ENCODE results near the gene NTF3.

The NTF3 gene

DNA sequence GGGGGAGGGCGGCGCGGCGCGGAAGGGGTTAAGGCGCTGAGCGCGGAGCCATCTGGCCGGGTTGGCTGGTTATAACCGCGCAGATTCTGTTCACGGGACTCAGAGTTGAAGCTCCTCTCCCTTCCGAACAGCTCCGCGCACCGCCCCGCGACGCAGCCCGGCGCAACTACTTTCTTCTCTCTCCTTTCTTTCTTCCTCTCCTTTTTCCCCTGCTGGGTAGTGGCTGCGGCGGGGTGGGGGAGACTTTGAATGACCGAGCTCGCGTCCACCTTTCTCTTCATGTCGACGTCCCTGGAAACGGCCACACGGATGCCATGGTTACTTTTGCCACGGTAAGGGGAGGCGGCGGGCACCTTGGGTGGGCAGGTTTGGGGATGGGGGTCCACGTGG lies at the start of gene NTF3:
Gene NTF3, plus strand, starts transcription at position 98 of the 390 bp plus-strand sequence. Its CDS starts 217 bp downstream, at position 315.
- DNase-seq: no peak

DNA sequence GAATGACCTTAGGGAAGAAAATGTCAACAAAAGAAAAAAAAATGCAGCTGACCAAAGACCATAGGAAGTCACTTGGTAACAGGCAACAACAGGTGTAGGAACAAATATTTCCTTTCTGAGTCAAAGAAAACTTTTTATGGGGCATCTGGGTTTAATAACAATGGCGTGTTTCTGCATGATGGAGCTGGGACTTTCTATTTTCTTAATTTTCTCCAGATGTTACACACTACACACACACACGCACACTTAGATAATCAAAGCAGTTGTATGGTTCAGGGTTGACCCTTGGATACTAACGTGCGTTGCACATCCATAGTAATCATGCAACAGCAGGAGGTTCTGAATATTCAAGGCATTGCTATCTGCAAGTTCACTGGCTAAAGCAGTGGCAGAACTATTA lies 47.9 kb upstream of the NTF3 start:
- DNase-seq: no peak

DNA sequence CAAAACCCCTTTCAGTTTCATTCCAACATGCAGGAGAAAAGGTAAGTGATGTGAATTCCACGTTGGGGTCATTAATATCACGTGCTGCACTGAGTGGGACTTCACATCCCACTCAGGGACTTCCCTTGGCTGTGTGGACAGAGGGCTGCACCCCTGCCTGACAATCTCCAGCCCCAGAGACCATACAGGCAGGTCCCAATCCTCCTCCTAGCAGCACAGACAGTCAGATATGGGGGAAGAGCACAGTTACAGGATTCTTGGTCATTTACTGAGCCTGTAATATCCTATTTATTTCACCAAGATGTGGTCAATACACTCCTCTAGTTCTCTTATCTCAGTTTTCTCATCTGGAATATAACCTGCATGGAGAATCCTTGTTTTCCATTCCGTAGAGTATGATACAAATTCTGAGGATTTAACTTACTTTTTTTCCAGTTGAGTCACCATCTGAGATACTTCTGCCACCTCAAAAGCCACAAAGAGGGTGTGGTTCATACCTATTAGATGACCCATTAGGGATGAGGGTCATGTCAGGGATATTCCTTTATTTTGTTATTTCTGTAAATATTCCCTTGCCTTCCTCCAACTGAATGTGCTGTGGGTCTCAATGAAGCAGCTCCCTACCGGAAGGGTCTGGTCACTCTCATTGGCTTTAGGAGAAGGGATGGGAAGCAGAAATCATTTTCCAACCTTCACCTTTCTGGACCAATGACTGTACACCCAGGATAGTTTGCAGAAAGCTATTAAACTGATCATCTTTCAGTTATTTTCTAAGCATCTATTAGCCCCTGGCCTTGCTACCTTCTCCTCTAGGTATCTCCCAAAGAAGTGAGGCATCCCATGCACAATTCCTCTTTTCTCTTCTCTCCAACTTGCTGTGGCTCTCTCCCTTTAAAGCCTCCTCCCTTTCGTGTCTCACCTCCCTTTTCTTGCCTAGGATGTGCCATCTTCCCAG lies 43.0 kb upstream of the NTF3 start:
- DNase-seq: no peak

DNA sequence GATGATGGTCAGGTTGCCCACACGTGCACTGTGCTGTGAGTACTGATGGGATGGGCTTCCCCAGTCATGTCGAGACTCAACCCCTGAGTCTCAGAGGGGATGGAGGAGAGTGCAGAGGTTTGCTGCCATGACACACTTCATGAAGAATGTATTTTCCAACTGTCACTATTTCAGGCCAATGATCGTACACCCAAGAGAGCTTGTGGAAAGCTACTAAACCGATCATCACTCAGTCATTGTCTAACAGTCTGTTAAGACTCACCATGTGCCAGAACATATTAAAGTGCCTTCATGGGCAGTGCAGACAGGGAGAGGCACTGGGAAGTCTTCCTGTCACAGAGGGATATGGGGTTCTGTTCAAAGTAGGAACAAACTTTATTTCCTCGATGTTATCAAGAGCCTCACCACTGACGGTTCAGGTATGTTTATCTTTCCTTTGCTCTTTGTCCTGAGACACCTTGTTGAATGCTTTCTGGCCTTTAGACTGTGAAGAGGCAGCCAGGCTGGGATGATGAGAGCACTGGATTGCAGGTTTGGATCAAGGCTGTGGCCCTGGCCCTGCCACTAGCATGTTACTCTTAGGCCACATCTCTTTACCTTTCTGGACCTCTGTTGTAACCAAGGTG lies 41.6 kb upstream of the NTF3 start:
- DNase-seq: no peak

DNA sequence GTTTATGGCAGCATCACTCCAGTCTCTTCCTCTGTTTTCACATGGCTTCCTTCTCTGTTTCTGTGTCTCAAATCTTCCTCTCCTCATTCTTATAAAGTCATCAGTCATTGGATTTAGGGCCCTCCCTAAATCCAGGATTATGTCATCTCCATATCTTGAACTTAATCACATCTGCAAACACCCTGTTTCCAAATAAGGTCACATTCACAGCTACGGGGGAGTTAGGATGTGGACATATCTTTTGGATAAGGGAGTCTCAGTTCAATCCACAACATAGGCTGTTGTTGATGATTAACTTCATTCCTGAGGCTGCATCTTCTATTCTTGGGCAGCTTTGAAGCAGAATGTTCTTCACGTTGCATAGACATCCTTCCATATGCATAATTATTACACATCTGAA lies 40.3 kb upstream of the NTF3 start:
- DNase-seq: no peak

DNA sequence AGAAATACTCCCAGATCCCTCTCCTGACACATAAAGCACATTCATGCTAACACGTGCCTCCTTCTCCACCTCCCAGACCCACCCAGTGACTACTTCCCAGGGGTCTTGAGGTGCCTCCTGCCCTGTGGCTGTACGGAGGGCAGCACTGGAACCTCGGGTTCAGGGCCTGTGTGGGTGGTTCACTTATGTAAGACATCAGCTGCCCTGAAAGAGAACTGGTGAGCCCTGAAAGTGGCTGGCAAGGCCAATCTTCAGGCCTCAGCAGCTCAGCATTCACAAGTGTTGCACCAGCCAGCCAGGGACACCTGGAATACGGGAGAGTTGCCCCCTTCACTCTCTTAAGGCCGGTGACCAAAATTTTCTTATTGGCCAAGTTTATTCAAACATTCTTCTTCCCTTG lies 38.9 kb upstream of the NTF3 start:
- no peak for DNase-seq

DNA sequence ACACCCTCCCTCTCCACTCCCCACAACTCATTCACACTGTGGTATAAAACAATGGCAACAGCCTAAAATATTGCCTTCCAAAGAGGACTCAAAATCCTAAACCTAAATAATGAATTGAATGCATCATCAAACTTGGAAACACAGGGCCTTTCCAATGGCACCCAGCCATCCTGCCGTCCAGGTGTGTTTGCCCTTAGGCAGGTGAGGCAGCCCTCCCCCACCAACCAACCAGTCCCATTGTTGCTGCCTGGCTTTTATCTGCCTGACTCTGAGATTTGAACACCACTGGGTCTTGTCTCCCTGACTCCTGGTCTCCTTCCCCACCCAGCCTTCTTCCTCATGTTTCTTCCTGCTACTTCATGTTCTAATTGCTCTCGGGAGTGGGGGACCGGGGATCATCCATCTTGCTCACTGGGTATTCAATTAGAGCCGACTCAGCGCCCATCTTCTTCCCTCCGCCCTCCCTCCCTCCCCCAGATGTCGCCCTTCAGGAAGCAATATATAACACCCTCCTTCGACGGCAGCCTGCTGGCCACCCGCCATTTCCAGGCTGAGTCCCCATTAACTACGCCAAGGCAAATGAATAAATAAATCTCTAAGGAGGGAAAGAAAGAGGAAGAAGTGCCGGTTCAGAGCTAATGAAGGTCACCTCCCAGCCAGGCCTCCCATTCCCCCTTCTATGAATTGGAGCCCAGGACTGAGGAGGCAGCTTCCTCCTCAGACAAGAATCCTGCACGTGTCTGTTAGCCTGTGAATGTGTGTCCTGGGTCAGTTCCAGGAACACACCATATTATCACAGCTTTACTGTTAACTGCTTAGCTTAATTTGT lies 36.3 kb upstream of the NTF3 start:
- no peak for DNase-seq

DNA sequence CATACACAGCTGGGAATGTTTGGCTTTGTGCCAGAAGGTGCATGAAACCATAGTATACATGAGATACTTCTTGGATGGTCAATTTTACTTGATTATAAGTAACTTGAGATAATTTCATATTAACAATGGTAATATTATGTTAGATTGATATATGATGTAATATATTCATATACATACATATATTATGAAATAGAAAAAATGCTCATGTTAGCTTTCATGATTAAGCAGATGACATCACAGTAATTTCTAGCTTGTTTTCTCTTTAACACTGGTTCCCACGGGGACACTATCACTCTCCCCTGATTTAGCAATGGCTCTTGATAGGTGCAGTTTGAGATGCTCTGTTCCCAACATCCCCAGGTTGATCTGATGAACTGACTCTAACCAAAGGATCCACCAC lies 35.4 kb upstream of the NTF3 start:
- no peak for DNase-seq

DNA sequence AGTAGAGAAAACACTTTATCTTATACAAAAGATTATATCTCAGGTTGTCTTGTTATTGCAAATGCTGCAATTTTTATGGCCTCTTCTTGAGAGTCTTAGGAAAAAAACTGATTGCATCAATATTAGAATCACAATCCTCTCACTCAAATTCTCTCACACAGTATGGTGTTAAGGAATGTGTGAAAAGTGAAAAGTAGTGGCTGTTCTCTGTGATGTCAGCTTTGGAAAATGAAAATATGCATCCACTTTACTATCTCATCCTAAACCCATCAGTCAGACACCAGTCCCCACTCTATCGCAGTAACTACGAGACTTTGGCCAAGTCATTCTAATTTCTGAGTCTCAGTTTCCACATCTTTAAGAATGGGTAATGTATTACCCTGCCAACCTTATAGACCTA lies 32.6 kb upstream of the NTF3 start:
- no peak for DNase-seq

DNA sequence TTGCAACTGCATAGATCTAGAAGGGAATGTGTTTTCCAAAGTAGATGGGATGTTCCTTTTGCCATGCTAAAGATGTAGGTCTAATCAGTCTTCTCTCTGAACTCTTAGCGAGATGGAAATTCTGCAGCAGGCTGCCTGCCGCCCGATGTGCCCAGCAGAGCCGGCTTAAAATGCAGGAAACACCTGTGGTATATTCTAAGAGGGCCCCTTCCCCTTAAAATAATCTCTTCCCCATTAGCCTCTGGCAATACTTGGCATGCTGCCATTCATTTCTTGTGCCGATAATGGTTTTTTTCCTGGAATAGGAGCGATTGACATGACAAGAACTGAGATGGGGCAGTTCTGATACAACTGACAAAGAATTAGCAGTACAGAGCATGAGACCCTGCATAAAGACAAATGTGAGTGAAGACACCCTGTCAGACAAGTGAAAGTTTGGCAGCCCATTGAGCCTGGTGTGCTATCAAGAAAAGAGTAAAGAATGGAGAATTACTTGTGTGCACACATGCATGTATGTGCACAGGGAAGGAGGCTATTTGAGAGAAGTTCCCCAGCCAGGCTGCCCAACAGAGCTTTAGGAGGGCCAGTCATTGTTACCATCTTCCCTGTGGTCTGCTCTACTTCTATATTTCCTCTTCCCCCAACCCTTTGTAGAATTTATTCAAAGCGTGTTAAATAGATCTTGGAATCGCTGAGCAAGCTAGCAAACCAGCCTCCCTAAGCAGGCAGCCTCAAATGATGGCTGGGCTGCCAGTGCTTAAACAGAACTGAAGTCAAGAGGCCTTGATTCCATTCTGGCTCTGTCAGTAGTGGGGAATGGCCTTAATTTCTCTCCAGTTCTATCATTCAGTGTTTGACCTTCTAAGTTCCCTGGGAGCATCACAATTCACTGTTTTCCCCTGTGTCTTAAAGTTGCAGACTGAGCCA lies 29.6 kb upstream of the NTF3 start:
- no peak for DNase-seq

DNA sequence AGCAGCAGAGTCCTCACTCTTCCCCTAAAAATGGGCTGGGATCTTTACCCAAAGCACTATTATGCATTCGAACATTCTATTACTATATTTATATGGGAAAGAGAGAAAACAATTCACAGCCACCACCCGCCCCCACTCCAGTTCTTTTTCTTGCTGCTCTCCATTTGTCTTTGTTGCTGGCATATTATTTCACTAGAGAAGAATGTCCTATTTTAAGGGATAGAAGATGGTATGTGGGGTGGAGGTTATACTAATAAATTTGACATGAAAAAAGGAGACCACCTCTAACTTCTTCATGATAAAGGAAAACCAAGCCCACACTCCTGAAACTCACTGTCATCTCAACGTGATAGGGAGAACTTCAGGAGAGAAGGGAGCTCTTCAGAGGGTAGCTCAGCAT lies 28.5 kb upstream of the NTF3 start:
- no peak for DNase-seq

DNA sequence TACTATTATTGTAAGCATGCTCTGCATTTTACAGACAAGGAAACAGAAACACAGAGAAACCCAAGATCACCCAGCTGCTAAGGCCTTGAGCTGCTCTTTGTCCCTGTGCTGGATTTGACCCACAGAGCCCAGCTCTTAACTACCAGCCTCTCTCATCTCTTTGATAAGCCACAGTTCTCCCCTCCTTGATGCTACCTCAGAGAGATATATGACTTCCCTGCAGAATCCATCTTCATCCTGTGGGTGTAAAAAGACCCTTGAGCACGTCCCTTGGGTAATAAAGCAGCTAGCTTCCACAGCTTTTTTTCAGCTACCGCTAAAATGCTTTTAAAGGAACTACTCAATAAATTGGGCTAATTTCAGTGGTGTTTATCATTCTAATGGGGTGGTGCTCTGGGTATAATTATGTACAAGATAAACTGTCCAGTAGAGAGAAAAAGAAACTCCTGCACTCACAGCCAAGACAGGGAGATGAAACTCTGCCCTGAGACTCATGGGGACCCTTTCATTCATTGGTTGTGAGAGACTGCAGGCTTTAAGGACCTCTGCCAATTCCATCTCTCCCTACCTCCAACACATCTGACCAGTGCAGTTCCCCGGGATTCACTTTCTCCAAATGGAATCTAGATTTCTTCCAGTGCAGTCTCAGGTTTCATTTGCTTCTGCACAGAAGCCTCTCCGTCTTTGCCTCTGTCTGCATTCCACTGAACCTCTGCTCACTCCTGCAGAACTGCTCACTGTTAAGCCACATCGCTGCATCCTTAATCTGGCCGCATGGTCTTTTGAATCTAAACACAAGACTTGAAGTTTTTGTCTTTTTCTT lies 24.7 kb upstream of the NTF3 start:
- no peak for DNase-seq

DNA sequence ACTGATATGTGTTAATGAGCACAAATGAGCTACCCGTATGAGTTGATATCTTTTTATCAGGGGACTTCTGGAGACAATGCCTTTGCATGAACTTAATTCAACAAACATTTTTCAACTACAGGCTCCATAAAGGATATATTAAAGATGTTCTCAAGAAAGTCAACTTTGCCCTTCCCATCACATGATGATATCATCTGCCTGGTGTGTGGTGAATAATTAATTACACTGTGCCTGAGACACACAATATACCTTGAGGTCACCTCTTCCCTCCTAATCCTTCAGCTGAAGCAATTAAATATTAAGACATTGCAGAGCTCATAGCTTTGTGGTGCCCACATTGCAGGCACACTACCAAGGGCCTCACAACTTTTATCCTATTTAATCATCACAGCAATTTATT lies 22.3 kb upstream of the NTF3 start:
- DNase-seq: no peak

DNA sequence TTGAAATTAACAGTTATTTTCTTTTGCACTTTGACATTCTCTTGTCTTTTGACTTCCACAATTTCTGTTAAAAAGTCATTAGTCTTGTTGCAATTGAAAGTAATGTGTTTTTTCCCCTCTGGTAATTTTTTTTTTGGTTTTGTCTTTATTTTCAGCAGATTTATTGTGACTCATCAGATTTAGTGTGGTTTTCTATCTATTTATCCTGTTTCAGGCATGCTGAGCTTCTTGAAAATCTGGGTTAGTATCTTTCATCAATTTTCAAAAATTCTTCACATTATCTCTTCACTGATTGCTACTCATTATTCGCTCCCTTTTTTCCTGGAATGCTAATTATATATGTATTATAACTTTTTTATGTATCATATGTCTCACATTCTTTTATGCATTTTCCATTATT lies 15.3 kb upstream of the NTF3 start:
- no peak for DNase-seq

DNA sequence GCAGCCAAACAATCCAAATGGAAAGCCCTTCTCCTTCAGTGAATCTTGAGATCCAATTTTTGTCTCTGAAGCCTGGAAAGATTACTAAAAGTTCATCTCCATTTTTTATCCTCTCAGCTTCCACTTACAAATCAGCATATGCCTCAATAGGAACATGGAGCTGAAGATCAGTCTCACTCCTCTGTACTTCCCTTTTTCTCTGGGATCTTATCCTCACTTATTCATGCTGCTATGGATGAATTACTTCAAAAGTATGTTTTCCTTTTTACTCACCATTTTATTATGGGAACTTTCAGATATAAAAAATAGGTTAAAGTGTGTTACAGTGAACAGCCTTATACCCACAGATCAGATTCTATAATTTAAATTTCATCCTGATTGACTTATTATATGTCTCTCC lies 14.4 kb upstream of the NTF3 start:
- DNase-seq: no peak

DNA sequence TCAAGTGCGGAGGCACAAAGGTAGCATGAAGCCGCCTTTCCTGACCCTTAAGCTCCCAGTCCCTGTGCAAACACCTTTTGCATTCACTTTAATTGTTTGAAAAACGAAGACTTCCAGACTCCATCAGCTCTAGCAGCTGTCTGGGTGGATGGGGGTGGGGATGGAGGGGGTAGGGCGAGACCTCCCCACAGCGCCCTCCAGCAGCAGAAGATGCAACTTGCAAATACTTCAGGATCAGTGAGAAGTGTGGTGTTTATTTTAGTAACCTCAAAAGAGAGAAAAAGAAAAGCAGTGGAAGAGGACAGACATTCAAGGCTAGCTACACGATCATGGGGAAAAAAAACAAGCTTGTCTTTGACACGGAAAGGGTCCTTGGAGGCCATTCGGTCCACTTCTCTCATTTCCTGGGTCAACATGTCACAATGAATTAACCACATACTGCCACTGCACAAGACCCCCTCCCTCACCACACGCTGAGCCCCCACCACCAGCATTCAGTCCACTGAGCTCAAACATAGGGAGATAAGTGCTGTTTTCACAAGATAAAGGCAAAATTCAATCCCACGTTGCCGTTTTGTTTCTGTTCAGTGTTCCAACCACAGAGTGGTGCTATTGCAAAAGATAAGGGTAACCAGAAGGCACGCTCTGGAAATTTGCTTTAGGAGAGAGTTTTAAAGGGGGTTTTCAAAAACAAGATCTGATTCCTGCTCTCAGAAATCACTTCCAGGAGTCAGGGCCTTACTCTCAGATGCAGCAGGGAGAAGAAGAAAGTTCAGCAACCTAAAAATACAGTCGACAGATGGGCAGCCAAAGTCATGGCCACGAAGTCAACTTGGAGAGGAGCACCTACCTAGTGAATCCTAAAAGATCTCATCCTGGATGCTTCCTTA lies 3.3 kb upstream of the NTF3 start:
- no peak for DNase-seq

DNA sequence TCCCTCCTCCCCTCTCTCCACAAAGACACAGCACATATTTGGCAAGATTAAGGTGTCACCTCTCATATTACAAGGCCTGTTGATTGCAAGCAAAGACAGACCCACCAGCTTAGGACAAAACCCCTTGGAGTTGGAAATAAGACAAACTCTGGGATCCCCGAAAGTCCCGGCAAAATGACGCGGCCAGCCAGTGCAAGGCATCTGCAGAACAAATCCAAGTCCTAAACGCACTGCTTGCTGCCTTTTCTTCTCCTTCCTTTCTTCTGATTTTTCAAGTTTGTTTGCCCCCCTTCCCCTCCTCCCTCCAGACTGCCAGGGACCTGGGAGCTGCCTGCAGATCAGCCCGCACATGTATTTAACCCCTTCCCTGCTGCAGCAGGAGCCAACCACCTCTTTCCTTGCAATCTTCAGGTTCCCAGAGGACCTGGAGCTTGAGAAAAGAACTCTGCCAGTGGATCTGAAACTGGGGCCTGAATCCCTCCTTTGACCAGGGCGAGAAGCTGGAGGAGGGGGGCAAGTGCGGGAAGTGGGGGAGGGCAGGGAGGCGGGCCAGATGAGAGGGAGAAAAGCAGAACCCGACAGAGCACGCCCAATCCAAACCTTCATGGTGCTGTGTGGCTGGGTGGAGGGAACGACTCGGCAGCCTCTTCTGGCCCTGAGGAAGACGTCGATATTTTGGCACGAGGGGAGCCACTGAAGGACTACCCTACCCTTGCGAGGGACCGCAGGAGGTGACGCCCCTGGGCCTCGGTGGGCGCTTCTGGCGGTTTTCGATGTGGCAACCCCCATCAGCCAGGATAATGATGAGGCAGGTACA lies 2.0 kb upstream of the NTF3 start:
- no peak for DNase-seq

DNA sequence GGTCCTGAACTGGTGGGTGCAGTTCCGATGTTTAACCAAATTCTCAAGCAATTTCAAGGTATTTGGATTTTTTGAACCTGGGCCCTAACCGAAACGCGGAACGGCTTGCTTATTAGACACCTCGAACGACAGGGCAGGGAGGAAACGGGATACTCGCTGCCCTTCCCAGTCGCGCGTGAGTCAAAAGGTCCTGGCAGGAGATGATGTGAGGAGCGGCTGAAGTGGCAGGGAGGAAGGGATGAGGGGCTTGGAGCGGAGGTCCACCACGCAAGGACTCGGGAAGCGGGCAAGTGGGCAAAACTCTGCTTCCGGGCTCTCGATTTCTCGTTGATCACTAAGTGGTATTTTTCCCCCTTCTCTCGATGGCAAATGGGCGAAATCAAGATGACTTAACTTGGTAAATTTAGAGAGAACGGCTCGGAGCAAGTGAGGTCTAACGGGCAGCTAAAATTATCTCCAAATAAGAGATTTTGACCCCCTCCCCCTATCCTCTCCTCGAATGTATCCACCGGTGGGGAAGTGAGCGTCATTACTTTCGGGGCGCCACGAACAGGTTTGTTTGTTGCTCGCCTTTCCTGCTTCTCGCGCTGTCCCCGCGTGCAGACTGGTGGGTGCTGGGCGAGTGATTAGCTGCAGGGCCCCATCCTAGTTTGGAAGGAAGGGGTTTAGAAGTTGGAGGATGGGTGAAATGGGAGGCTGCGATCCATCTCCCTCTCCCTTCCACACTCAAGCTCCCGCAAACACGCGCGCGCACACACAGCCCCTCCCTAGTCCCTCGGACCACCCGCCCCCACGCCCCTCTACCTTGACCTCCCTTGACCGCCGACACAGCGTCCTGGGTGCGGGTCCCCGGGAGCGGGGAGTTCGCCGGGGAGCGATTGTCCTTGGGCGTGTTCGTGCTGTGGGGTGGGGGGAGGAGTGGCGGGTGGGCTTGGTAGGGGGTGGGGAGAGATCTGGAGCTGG lies 986 bp upstream of the NTF3 start:
- no peak for DNase-seq
